Esophagus squamous epithelium (tissue), 4 donors: ENCODE data around the gene SLC47A2.

Experiments used
- POLR2A ChIP-seq, 4 donors: fragments of 450-650 bp; IDR thresholded peaks; one replicate each; pipeline ENCODE4 v1.6.1; 2017; ENCODE audit warnings: antibody characterized with exemption in 4 of 4, mild to moderate bottlenecking in 4 of 4, moderate library complexity in 3 of 4
- TF ChIP-seq, protein P1 (sequence below), 6 experiments: fragments of 450-650 bp in 4 of 6; fragments of 200-600 bp in 2 of 6; sonication (generic) in 2 of 6; IDR thresholded peaks; one replicate each; pipeline ENCODE4 v1.5.1; 2016 to 2019; ENCODE audit warnings: antibody characterized with exemption in 6 of 6, mild to moderate bottlenecking in 4 of 6, moderate library complexity in 4 of 6

DNA sequence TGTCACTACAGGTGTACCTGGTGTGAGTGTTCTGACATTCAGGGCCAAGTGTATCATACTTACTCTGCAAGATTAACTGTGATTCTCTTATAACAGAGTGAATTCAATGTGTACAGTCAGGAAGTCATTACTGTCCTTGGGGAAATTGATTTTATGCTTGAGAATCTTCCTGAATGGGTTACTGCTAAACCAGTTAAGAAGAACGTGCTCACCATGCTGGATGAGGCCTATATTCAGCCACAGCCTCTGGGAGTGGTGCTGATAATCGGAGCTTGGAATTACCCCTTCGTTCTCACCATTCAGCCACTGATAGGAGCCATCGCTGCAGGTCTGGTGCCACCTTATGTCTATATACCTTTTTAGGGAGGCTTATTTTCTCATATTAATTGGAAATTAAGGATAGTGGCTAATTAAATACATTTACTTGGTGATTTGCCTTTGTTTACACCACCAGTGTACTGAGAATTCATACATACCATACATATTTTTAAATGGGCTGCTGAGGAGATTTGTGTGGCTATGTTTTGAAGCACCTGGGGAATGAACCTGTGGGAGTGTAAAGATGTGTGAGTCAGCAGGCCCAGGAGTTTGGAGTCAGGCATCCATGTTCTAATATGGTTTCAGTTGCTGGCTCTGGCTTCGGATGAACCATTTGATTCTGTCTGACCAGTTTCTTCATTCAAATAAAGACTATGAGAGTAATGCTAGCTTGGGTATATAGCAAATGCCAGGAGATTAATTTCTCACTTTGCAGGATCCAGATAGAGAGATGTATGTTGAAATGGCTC is 64.7 kb downstream of the SLC47A2 start:
- TF ChIP-seq, protein P1, sequence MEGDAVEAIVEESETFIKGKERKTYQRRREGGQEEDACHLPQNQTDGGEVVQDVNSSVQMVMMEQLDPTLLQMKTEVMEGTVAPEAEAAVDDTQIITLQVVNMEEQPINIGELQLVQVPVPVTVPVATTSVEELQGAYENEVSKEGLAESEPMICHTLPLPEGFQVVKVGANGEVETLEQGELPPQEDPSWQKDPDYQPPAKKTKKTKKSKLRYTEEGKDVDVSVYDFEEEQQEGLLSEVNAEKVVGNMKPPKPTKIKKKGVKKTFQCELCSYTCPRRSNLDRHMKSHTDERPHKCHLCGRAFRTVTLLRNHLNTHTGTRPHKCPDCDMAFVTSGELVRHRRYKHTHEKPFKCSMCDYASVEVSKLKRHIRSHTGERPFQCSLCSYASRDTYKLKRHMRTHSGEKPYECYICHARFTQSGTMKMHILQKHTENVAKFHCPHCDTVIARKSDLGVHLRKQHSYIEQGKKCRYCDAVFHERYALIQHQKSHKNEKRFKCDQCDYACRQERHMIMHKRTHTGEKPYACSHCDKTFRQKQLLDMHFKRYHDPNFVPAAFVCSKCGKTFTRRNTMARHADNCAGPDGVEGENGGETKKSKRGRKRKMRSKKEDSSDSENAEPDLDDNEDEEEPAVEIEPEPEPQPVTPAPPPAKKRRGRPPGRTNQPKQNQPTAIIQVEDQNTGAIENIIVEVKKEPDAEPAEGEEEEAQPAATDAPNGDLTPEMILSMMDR (IDR thresholded peaks at IDR 0.05), result no peak
- no peak for TF ChIP-seq POLR2A (IDR thresholded peaks at IDR 0.05)
